Endothelial cell of umbilical vein (primary cell): ENCODE measurements around the gene STOML3. TPM values are rescaled to one million over a fixed set of nuclear protein-coding genes. Genes with fewer than 3 reads are reported as not detected.

Experiments used
- BruUV-seq: library from RNA; stranded (reverse); fragments of 400-500 nt; replicated peaks from 2 replicates; lab custom pipeline; 2021; lab: Mats Ljungman, UMichigan
- CTCF ChIA-PET: fragments of 300-600, 350-600 bp; sonication (Branson Sonifier 250); formaldehyde crosslinking; loops from one replicate; lab custom pipeline; 2021; ENCODE audit warnings: antibody characterized with exemption, inconsistent platforms; lab: Charles Lee
- POLR2A ChIA-PET: fragments of 300-600, 350-600 bp; sonication (Branson Sonifier 250); formaldehyde crosslinking; loops from one replicate; lab custom pipeline; 2021; ENCODE audit warnings: antibody characterized with exemption, inconsistent platforms; lab: Charles Lee
- DNase-seq: peaks from one replicate; pipeline ENCODE4 v3.0.0-alpha.2; 2011; ENCODE audit warnings: low read depth, low spot score
- FAIRE-seq: peaks from 2 replicates; lab custom pipeline; 2011; peaks lifted over from hg19 to GRCh38; lab: Jason Lieb, UNC
- H2AFZ ChIP-seq: 2 replicates; pipeline ENCODE4 v1.6.0; 2012; ENCODE audit warnings: low read depth, low read length, control low read depth, inconsistent platforms
- H3K27ac ChIP-seq: 2 replicates; pipeline ENCODE4 v1.5.1; 2011; ENCODE audit warnings: low read depth, mild to moderate bottlenecking, control low read depth, low read length, moderate library complexity; ENCODE audit not compliant: insufficient read depth
- H3K27me3 ChIP-seq, 2 experiments: 2 replicates each; pipeline versions ENCODE4 v1.6.0 to v1.6.1; 2011; ENCODE audit warnings: low read length in 2 of 2, mixed read lengths in 1 of 2; ENCODE audit not compliant: control insufficient read depth in 2 of 2, insufficient read depth in 2 of 2
- H3K36me3 ChIP-seq, 2 experiments: 2 replicates in 1 of 2; 3 replicates in 1 of 2; pipeline ENCODE4 v1.5.1; 2011; ENCODE audit warnings: low read length in 2 of 2, mild to moderate bottlenecking in 1 of 2, moderate library complexity in 1 of 2; ENCODE audit not compliant: control insufficient read depth in 2 of 2, insufficient read depth in 2 of 2; ENCODE audit errors: extremely low read depth in 1 of 2
- H3K4me1 ChIP-seq: 3 replicates; pipeline ENCODE4 v1.5.1; 2011; ENCODE audit warnings: mild to moderate bottlenecking, low read length; ENCODE audit not compliant: control insufficient read depth, insufficient read depth; ENCODE audit errors: extremely low read depth
- H3K4me2 ChIP-seq: 2 replicates; pipeline ENCODE4 v1.6.1; 2011; ENCODE audit warnings: low read length, control low read depth, mixed read lengths; ENCODE audit not compliant: insufficient read depth
- H3K4me3 ChIP-seq, 3 experiments: fragments of 200-600 bp in 1 of 3; sonication (generic), shearing (Covaris generic) in 1 of 3; replicated peaks in 1 of 3; 2 replicates each; pipeline ENCODE4 v1.5.1; 2011 to 2016; ENCODE audit warnings: control low read depth in 3 of 3, low read length in 3 of 3, mild to moderate bottlenecking in 2 of 3, inconsistent platforms in 1 of 3, low read depth in 1 of 3, moderate library complexity in 1 of 3; ENCODE audit not compliant: insufficient read depth in 1 of 3
- H3K79me2 ChIP-seq: 2 replicates; pipeline ENCODE4 v1.6.0; 2012; ENCODE audit warnings: low read length, inconsistent platforms; ENCODE audit not compliant: control insufficient read depth, insufficient read depth
- H3K9ac ChIP-seq: replicated peaks from 2 replicates; pipeline ENCODE3; 2011; ENCODE audit warnings: low read length, control low read depth; ENCODE audit not compliant: insufficient read depth; ENCODE audit errors: extremely low read depth
- H3K9me1 ChIP-seq: replicated peaks from 3 replicates; pipeline ENCODE4 v1.6.0; 2011; ENCODE audit warnings: mild to moderate bottlenecking, low read length; ENCODE audit not compliant: control insufficient read depth, insufficient read depth; ENCODE audit errors: extremely low read depth
- H3K9me3 ChIP-seq: replicated peaks from 2 replicates; pipeline ENCODE4 v1.5.1; 2012; ENCODE audit warnings: low read length, inconsistent platforms; ENCODE audit not compliant: control insufficient read depth, insufficient read depth
- H4K20me1 ChIP-seq: replicated peaks from 2 replicates; pipeline ENCODE3; 2011; ENCODE audit warnings: mild to moderate bottlenecking, low read length; ENCODE audit not compliant: control insufficient read depth, insufficient read depth; ENCODE audit errors: extremely low read depth
- EZH2 ChIP-seq: IDR thresholded peaks from 2 replicates; pipeline ENCODE4 v1.6.1; 2012; ENCODE audit warnings: borderline replicate concordance, low read depth, mild to moderate bottlenecking, moderate library complexity, low read length, inconsistent platforms; ENCODE audit not compliant: severe bottlenecking
- FOS ChIP-seq: IDR thresholded peaks from 2 replicates; pipeline ENCODE4 v1.6.1; 2011; ENCODE audit warnings: mild to moderate bottlenecking, low read length, moderate library complexity, borderline replicate concordance; ENCODE audit not compliant: insufficient read depth
- GATA2 ChIP-seq: IDR thresholded peaks from 2 replicates; pipeline ENCODE4 v1.7.0; 2011; ENCODE audit warnings: low read depth, mild to moderate bottlenecking, moderate library complexity, mixed read lengths, low read length; ENCODE audit not compliant: insufficient read length, insufficient read depth
- JUN ChIP-seq: IDR thresholded peaks from 2 replicates; pipeline ENCODE4 v1.6.1; 2011; ENCODE audit warnings: borderline replicate concordance, low read depth; ENCODE audit not compliant: insufficient read length, insufficient read depth
- MYC ChIP-seq: IDR thresholded peaks from one replicate; pipeline ENCODE4 v1.6.1; 2011; ENCODE audit warnings: mild to moderate bottlenecking, low read depth, low read length
- POLR2A ChIP-seq: IDR thresholded peaks from 2 replicates; pipeline ENCODE4 v1.6.1; 2012; ENCODE audit warnings: low read depth, mild to moderate bottlenecking, control low read depth, low read length
- POLR2AphosphoS5 ChIP-seq: IDR thresholded peaks from 2 replicates; pipeline ENCODE4 v1.6.1; 2012; ENCODE audit warnings: low read depth, mild to moderate bottlenecking, control low read depth, low read length, moderate library complexity; ENCODE audit not compliant: insufficient read depth
- dilution Hi-C: fragments of 300-500 bp; cut with MboI; formaldehyde crosslinking; loops from one replicate; pipeline ENCODE4 v1.15.0; 2019; ENCODE audit warnings: low sequenced_read_pairs; ENCODE audit not compliant: extremely low pct_ligation_motif_present
- intact Hi-C: fragments of 100-400 bp; cut with micrococcal nuclease; formaldehyde crosslinking; loops from one replicate; pipeline ENCODE4 v1.10.0; 2022
- polyA plus RNA-seq, 4 experiments: library from polyadenylated mRNA; depleted of rRNA in 3 of 4; stranded (reverse) in 3 of 4; unstranded in 1 of 4; fragments of >200 nt; gene quantifications; 2 replicates each; pipeline versions ENCODE4 v1.2.1 to v1.2.3, GENCODE V29; 2011 to 2012; ENCODE audit warnings: missing spikeins in 1 of 4
- total RNA-seq: library from RNA; stranded (reverse); gene quantifications from 2 replicates; pipeline ENCODE4 v1.2.3, GENCODE V29; 2021
- TF ChIP-seq, protein P1 (sequence below), 2 donors: IDR thresholded peaks; 1 replicate in 1 of 2; 2 replicates in 1 of 2; pipeline ENCODE4 v1.5.1; 2011; ENCODE audit warnings: low read length in 2 of 2, mild to moderate bottlenecking in 2 of 2, moderate library complexity in 2 of 2, control low read depth in 1 of 2, inconsistent platforms in 1 of 2, low read depth in 1 of 2; ENCODE audit not compliant: insufficient read depth in 1 of 2; ENCODE audit errors: extremely low read depth in 1 of 2
- TF ChIP-seq, protein P2 (sequence below): IDR thresholded peaks from 2 replicates; pipeline ENCODE4 v1.6.1; 2011; ENCODE audit not compliant: insufficient read depth, insufficient read length

The STOML3 gene
- total and polyA plus RNA-seq, 2 donors (not counting 3 experiments of a cell fraction or from before 2014, with no cell fraction given): not detected

GRCh38 chr13:39035799-39036198, 45.2 kb upstream of the STOML3 start:
- TF ChIP-seq, protein P1, sequence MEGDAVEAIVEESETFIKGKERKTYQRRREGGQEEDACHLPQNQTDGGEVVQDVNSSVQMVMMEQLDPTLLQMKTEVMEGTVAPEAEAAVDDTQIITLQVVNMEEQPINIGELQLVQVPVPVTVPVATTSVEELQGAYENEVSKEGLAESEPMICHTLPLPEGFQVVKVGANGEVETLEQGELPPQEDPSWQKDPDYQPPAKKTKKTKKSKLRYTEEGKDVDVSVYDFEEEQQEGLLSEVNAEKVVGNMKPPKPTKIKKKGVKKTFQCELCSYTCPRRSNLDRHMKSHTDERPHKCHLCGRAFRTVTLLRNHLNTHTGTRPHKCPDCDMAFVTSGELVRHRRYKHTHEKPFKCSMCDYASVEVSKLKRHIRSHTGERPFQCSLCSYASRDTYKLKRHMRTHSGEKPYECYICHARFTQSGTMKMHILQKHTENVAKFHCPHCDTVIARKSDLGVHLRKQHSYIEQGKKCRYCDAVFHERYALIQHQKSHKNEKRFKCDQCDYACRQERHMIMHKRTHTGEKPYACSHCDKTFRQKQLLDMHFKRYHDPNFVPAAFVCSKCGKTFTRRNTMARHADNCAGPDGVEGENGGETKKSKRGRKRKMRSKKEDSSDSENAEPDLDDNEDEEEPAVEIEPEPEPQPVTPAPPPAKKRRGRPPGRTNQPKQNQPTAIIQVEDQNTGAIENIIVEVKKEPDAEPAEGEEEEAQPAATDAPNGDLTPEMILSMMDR (IDR thresholded peaks at IDR 0.05; ENCODE audit: extremely low read depth in 1 of 2, insufficient read depth in 1 of 2, low read depth in 1 of 2, low read length in 2 of 2): no peak
- TF ChIP-seq GATA2 (no peak), POLR2AphosphoS5 (no peak), POLR2A (no peak), JUN (no peak), MYC (no peak), EZH2 (no peak), FOS (no peak)
- TF ChIP-seq, protein P2, sequence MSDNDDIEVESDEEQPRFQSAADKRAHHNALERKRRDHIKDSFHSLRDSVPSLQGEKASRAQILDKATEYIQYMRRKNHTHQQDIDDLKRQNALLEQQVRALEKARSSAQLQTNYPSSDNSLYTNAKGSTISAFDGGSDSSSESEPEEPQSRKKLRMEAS: no peak
- Histone ChIP-seq H3K4me3 (peak overlapping the region; percentile 75 to 98 (median 94)), H3K79me2 (peaks cover 66% of the 10 kb centered on the region), H3K36me3 (peaks cover 0 to 2% of the 10 kb centered on the region in 2 experiments), H3K27ac (no peak overlapping the region), H3K9me1 (no peaks in the 10 kb centered on the region), H3K4me2 (peak overlapping the region; percentile 100), H3K4me1 (peaks cover 24% of the 10 kb centered on the region), H3K27me3 (no peaks in the 10 kb centered on the region), H3K9me3 (no peaks in the 10 kb centered on the region), H4K20me1 (peaks cover 4% of the 10 kb centered on the region), H3K9ac (peak overlapping the region; percentile 81), H2AFZ (no peak overlapping the region)
- DNase-seq (peak; percentile 9), FAIRE-seq (no peak)
- POLR2A ChIA-PET: no interaction called here
- intact Hi-C loops (loop anchor here (5.0 to 10.0 kb wide), 4 partner anchors 379 to 1739 kb away; partner anchors contain the start of genes LHFPL6, MRPS31 and UFM1), dilution Hi-C loops (no loop called here)
- no TSS peak for BruUV-seq
- CTCF ChIA-PET: interaction anchor here (0.7 to 2.5 kb wide), 3 partner anchors 576 to 580 kb away, joined by 3 to 13 read pairs (median 5); no protein-coding TSS in a partner anchor
